IPS-18a (cell line): Measurements from ENCODE around the gene MRTFB.
A peak's percentile ranks its signal among the peaks of the same experiment; 100 is the strongest.

Source experiments
- H3K27ac ChIP-seq: one replicate; pipeline ENCODE4 v1.5.1; 2013; ENCODE audit warnings: low read length
- H3K27me3 ChIP-seq: one replicate; pipeline ENCODE4 v1.6.1; 2013; ENCODE audit warnings: mild to moderate bottlenecking, low read length; ENCODE audit not compliant: control insufficient read depth, insufficient read depth
- H3K36me3 ChIP-seq: one replicate; pipeline ENCODE4 v1.6.1; 2013; ENCODE audit warnings: low read depth, low read length; ENCODE audit not compliant: control insufficient read depth
- H3K4me1 ChIP-seq: one replicate; pipeline ENCODE4 v1.6.1; 2013; ENCODE audit warnings: low read depth, low read length; ENCODE audit not compliant: control insufficient read depth
- H3K4me3 ChIP-seq: one replicate; pipeline ENCODE4 v1.5.1; 2013; ENCODE audit warnings: low read length
- H3K9ac ChIP-seq: one replicate; pipeline ENCODE4 v1.6.1; 2013; ENCODE audit warnings: mild to moderate bottlenecking, low read length, moderate library complexity
- H3K9me3 ChIP-seq: one replicate; pipeline ENCODE4 v1.6.1; 2013; ENCODE audit warnings: low read depth, low read length; ENCODE audit not compliant: control insufficient read depth

MRTFB gene

DNA sequence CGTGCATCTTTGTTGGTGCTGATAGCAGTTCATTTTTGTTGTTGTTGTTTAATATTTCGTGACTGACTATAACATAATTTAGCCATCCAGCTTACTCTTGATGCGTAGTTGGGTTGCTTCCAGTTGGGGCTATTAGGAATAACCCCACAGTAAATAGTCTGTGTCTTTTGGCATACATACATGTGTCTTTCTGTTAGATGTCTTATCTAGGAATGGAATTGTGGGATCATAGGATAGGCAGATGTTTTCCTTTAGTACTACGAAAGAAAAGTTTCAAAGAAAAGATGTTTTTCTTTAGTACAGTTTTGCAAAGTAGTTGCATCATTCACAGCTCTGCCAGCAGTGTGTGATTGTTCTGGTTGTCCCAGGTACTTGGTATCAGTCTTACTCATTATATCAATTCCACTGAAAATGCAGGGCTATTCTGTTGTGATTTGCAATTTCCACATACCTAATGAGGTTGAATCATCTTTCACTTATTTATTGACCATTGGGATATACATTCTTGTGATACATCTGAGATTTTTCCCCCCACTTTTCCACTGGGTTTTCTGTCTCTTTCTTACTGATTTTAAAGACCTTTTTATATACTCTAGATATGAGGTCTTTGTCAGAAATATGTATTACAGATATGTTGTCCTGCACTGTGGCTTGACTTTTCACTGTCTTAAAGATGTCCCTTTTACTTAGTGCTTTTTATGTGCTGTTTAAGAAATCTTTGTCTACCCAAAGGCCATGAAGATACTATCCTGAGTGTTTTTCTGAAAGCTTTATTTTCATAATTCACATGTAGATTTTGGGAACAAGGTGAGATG is 173.3 kb downstream of the MRTFB start:
- Histone ChIP-seq H3K9ac (no peak overlapping the region), H3K4me1 (no peaks in the 10 kb centered on the region), H3K27me3 (no peaks in the 10 kb centered on the region), H3K36me3 (peaks cover 55% of the 10 kb centered on the region), H3K27ac (no peak overlapping the region), H3K9me3 (no peaks in the 10 kb centered on the region), H3K4me3 (no peak overlapping the region)

DNA sequence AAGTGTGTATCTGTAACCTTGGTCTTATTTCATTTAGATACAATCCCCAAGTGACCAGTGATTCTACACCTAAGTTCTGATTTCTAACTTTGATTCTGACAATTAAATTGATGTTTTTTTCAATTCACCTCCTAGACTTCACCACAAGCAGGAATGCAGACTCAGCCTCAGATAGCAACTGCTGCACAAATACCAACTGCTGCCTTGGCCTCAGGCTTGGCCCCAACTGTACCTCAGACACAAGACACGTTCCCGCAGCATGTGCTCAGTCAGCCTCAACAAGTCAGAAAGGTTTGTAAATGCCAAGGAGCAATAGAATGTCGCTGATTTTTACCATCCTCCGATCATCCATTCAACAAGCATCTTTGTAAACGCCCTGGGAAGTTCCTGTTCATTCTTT is 177.7 kb downstream of the MRTFB start:
- Histone ChIP-seq H3K9me3 (no peaks in the 10 kb centered on the region), H3K27ac (no peak overlapping the region), H3K9ac (no peak overlapping the region), H3K4me1 (no peaks in the 10 kb centered on the region), H3K4me3 (no peak overlapping the region), H3K36me3 (peaks cover 66% of the 10 kb centered on the region), H3K27me3 (no peaks in the 10 kb centered on the region)

DNA sequence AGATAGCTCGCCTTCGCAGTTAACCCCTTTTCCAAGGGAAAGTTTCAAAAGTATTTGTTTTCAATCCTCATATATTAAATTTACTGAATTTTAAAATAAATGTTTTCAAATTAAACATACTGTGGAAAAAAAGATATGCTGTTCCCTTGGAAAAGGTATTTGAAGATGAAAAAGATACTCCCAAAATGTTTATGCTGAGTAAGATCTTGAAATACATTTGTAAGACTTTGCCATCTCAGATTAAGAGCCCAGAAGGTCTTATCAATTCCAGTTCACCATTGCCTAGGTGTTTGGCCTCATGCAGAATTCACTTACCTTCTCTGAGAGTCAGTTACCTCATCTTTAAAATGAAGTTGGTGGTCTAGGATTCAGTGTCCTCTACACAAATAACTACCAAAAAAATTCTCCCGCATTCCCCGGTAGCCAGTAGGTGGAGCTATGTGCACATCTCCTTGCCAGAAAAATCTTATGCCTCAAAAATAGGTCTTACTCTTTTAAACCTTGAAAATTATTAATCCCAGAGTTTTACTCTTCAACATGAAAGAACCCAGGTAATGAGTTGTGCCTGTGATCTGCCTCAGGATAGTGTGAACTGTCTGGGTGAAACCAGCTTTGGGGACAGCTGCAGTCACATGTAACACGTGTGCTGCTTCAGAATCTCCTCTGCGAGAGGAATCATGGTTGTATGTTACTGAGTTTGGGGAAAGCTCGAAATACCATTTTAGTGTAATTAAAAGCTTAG is 178.3 kb downstream of the MRTFB start:
- peaks cover 68% of the 10 kb centered on the region for H3K36me3 ChIP-seq

DNA sequence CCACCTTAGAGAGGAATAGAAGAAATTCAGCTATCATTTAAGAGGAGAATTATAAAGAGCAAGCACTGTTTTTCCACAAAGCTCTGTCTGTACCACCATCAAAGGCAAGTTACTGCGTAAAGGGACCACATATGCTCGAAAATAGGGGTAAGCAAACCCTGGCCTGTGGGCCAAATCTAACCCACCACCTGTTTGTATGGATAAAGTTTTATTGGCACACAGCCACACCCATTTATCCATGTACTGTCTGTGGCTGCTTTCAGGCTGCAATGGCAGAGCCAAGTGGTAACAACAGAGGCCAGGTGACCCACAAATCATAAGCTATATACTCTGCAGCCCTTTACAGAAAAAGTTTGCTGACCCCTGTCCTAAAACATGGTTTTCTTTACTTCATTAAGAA is 180.3 kb downstream of the MRTFB start:
- Histone ChIP-seq H3K4me1 (no peaks in the 10 kb centered on the region), H3K36me3 (peaks cover 63% of the 10 kb centered on the region)

More for the DNA sequence above, 178.3 kb downstream of the MRTFB start:
- Histone ChIP-seq H3K4me3 (no peak overlapping the region), H3K9ac (no peak overlapping the region), H3K27ac (peak overlapping the region; percentile 40), H3K27me3 (no peaks in the 10 kb centered on the region), H3K9me3 (no peaks in the 10 kb centered on the region), H3K4me1 (no peaks in the 10 kb centered on the region)

DNA sequence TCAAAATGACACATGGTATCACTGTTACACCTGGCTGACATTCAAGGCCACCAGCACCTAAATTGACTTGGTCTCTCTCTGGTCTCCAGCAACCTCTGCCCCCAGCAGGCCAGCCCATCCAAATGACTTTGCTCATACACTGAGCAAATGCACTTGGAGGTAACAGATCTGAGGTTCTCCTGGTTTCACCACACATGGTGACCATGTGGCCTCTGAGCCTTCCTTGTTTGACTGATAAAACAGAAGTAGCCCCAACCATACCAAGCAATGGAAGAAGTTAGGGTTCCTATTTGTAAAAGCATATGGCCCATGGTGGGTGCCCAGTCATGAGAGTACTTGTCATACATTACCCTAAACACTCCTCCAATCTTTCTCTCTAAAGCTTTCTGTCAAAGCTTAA is 181.7 kb downstream of the MRTFB start:
- no peaks in the 10 kb centered on the region for H3K9me3 ChIP-seq
- no peak overlapping the region for H3K27ac ChIP-seq
- peaks cover 54% of the 10 kb centered on the region for H3K36me3 ChIP-seq
- H3K9ac ChIP-seq = no peak overlapping the region
- H3K4me1 ChIP-seq = no peaks in the 10 kb centered on the region
- no peak overlapping the region for H3K4me3 ChIP-seq
- no peaks in the 10 kb centered on the region for H3K27me3 ChIP-seq

More for the DNA sequence above, 180.3 kb downstream of the MRTFB start:
- Histone ChIP-seq H3K27ac (no peak overlapping the region), H3K9ac (no peak overlapping the region), H3K9me3 (no peaks in the 10 kb centered on the region), H3K27me3 (no peaks in the 10 kb centered on the region), H3K4me3 (no peak overlapping the region)

DNA sequence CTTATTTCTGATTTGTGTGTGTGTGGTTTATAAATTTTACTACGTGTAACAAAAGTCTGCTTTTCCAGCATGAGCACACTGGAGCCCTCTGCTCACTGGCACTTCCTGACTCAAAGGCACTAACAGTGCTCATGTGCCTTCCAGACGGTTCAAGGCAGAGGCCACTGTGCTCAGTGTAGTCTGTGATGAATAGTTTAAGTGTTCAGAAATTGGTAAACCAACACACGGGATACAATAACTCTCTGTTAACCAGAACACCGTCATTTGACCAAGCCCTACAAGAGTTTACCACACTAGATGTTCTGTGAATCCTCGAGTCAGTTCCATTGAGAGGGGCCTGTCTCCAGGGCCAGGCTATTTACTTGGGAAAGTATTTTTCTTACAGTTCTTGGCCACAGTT is 191.9 kb downstream of the MRTFB start:
- Histone ChIP-seq H3K36me3 (peaks cover 71% of the 10 kb centered on the region), H3K27me3 (no peaks in the 10 kb centered on the region), H3K4me3 (no peak overlapping the region), H3K9me3 (no peaks in the 10 kb centered on the region), H3K9ac (no peak overlapping the region), H3K4me1 (no peaks in the 10 kb centered on the region), H3K27ac (no peak overlapping the region)

DNA sequence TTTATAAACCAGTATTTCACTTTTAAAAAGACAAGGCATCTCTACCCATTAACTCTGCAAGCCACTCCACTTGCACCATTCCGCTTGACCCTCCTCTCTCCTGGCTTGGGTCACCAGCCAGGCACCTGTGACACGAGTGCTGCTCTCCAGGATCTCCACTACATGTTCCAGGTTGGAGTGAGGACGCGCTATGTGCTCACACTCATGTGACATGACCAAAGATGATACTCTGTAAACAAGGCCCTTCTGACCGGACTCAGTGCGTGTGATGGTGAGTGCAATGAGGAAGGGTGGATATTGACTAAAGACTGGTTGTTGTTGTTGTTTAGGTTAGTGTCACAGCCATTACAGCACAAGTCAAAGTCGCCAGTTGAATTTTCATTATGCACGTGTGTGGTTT is 192.7 kb downstream of the MRTFB start:
- Histone ChIP-seq H3K36me3 (peaks cover 66% of the 10 kb centered on the region), H3K27me3 (no peaks in the 10 kb centered on the region)

DNA sequence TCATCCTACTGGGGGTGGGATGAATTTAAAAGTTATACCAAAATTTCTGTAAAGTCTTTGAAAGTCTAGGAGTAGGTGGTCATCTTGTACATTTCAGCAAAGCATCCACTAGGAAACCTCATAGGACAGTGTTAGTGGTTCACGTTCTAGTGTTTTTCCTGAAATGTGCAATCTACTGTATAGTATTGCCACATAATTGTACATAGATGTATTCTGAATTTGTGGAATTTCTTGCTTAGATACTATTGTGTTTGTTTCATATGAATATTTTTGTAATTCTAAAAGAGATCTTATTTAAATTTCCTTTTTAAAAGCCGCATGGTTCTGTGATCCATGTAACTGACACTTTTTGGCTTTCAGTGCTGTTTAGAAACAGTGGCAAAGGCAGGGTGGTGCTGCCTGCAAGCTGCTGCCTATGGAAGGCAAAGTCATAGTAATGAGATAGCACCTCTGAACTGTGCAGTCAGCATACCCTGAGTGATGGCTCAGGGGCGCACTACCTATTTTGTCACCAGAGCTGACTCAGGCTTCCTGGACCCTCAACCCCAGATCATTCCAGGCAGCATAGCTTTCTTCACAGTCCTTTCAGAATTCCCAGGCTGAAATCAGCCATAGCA is 193.3 kb downstream of the MRTFB start:
- no peak overlapping the region for H3K9ac ChIP-seq
- no peak overlapping the region for H3K27ac ChIP-seq

More for the DNA sequence above, 192.7 kb downstream of the MRTFB start:
- Histone ChIP-seq H3K9ac (no peak overlapping the region), H3K9me3 (no peaks in the 10 kb centered on the region), H3K27ac (no peak overlapping the region), H3K4me3 (no peak overlapping the region), H3K4me1 (no peaks in the 10 kb centered on the region)

DNA sequence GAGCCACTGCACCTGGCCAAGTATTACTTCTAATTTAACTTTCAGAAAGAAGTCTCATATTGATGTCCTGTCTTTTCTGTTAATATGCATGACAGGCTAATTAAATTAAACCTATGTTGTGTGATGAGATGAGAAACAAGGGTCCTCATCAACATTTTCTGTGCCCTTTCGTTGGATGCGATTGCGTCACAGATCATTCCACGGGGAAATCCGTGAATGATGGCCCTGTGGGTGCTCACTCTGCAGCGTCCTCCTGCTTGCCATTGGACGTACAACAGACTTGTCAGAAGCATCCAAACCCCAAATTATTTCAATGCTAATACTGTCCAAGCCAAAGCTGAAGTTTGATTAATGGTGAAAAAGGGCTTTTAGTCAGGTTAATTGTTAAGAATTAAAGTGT is 197.0 kb downstream of the MRTFB start:
- H3K36me3 ChIP-seq = peaks cover 28% of the 10 kb centered on the region
- no peak overlapping the region for H3K4me3 ChIP-seq
- no peak overlapping the region for H3K27ac ChIP-seq
- H3K9me3 ChIP-seq = peaks cover 8% of the 10 kb centered on the region
- no peaks in the 10 kb centered on the region for H3K27me3 ChIP-seq
- no peak overlapping the region for H3K9ac ChIP-seq
- H3K4me1 ChIP-seq = no peaks in the 10 kb centered on the region

More for the DNA sequence above, 193.3 kb downstream of the MRTFB start:
- H3K27me3 ChIP-seq = no peaks in the 10 kb centered on the region
- H3K4me1 ChIP-seq = no peaks in the 10 kb centered on the region
- no peak overlapping the region for H3K4me3 ChIP-seq
- peaks cover 63% of the 10 kb centered on the region for H3K36me3 ChIP-seq
- H3K9me3 ChIP-seq = no peaks in the 10 kb centered on the region

DNA sequence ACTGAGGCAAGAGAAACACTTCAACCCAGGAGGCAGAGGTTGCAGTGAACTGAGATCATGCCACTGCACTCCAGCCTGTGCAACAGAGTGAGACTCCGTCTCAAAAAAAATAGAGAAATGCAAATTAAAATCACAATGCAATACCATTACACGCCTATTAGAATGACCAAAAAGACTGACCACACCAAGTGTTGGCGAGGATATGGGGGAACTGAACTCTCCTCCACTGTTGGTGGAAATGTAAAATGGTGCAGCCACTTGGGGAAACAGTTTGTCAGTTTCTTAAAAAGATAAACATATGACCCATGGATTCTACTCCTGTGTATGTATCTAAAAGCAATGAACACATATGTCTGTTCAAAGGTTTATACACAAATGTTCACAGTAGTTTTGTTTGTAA is 204.8 kb downstream of the MRTFB start:
- no peak overlapping the region for H3K4me3 ChIP-seq
- H3K4me1 ChIP-seq = peaks cover 6% of the 10 kb centered on the region
- no peaks in the 10 kb centered on the region for H3K27me3 ChIP-seq
- no peak overlapping the region for H3K9ac ChIP-seq
- no peak overlapping the region for H3K27ac ChIP-seq
- no peaks in the 10 kb centered on the region for H3K9me3 ChIP-seq
- no peaks in the 10 kb centered on the region for H3K36me3 ChIP-seq

DNA sequence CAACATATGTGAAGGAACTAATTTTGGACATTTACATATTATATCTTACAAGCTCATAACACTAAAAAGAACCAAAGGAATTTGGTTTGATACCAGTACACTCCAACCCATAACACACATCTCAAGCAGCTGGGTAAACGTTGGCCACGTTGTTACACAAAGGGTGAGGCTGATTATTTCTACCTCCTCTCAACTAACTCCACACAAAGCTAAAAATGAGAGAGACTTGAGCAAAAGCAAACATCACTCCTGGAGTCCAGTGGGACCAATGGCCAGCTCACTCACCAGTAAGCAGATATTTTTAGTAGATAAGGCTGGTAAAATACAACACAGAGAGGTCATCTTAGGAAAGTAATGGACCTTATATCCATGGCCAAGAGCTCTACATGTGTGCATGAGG is 207.6 kb downstream of the MRTFB start:
- Histone ChIP-seq H3K27ac (no peak overlapping the region), H3K36me3 (no peaks in the 10 kb centered on the region), H3K9me3 (no peaks in the 10 kb centered on the region), H3K4me1 (peaks cover 13% of the 10 kb centered on the region), H3K4me3 (no peak overlapping the region), H3K27me3 (no peaks in the 10 kb centered on the region), H3K9ac (no peak overlapping the region)
